K562 (cell line): ENCODE data around the gene PTP4A2. TPM values are rescaled to one million over a fixed set of nuclear protein-coding genes. Genes with fewer than 3 reads are reported as not detected.

Source experiments
- ATAC-seq: fragments of 200-7000 bp; cut with Tn5 transposase; 3 replicates; pipeline ENCODE4 v1.9.1; 2020; ENCODE audit warnings: moderate library complexity
- BruUV-seq: library from RNA; stranded (reverse); fragments of 400-500 nt; replicated peaks from 2 replicates; lab custom pipeline; 2021; lab: Mats Ljungman, UMichigan
- CTCF ChIA-PET: fragments of 300-600 bp; formaldehyde crosslinking; extraction: SDS; loops from one replicate; lab custom pipeline; 2021; ENCODE audit warnings: low intra/inter-chr PET ratio; lab: Yijun Ruan, JAX
- POLR2A ChIA-PET: fragments of 300-600, 350-650 bp; sonication (Branson Sonifier 250); formaldehyde crosslinking; extraction: SDS; loops from one replicate; lab custom pipeline; 2021; ENCODE audit warnings: antibody characterized with exemption, inconsistent platforms; lab: Yijun Ruan, JAX
- DNase-seq, 4 experiments: peaks; one replicate each; pipeline versions ENCODE4 v3.0.0 to v3.0.0-alpha.2; 2011 to 2018; ENCODE audit warnings: low spot score in 3 of 4, mixed read lengths in 3 of 4; ENCODE audit errors: extremely low read depth in 1 of 4
- FAIRE-seq: peaks from 2 replicates; lab custom pipeline; 2011; peaks lifted over from hg19 to GRCh38; lab: Jason Lieb, UNC
- H2AFZ ChIP-seq: 2 replicates; pipeline ENCODE4 v1.6.0; 2011; ENCODE audit warnings: low read depth, low read length, control low read depth, inconsistent platforms
- H3K27ac ChIP-seq: fragments of 200-600 bp; 3 replicates; pipeline ENCODE4 v1.8.0; 2011; ENCODE audit warnings: low read depth, mild to moderate bottlenecking, control low read depth, inconsistent platforms, low read length, moderate library complexity, mixed read lengths; ENCODE audit errors: extremely low read depth
- H3K27me3 ChIP-seq, 2 experiments: fragments of 300-600 bp in 1 of 2; 2 replicates in 1 of 2; 3 replicates in 1 of 2; pipeline versions ENCODE4 v1.6.0 to v1.8.0; 2011; ENCODE audit warnings: inconsistent platforms in 2 of 2, low read length in 2 of 2, mild to moderate bottlenecking in 1 of 2, mixed read lengths in 1 of 2, moderate library complexity in 1 of 2; ENCODE audit not compliant: control insufficient read depth in 2 of 2, insufficient read depth in 2 of 2
- H3K36me3 ChIP-seq: fragments of 300-600 bp; 3 replicates; pipeline ENCODE4 v1.8.0; 2011; ENCODE audit warnings: mild to moderate bottlenecking, low read length, inconsistent platforms; ENCODE audit not compliant: control insufficient read depth, insufficient read depth
- H3K4me1 ChIP-seq, 2 experiments: fragments of 200-600 bp in 1 of 2; replicated peaks in 1 of 2; 2 replicates in 1 of 2; 3 replicates in 1 of 2; pipeline versions ENCODE4 v1.5.1 to v1.8.0; 2011; ENCODE audit warnings: inconsistent platforms in 2 of 2, low read length in 2 of 2, mild to moderate bottlenecking in 1 of 2, mixed read lengths in 1 of 2, moderate library complexity in 1 of 2; ENCODE audit not compliant: control insufficient read depth in 2 of 2, insufficient read depth in 2 of 2
- H3K4me2 ChIP-seq: 2 replicates; pipeline ENCODE4 v1.6.1; 2011; ENCODE audit warnings: low read length, control low read depth, inconsistent platforms, mixed read lengths; ENCODE audit not compliant: insufficient read depth
- H3K4me3 ChIP-seq: fragments of 200-600 bp; sonication (generic), shearing (Covaris generic); 2 replicates; pipeline ENCODE4 v1.5.1; 2016; ENCODE audit warnings: control low read depth, inconsistent platforms
- H3K79me2 ChIP-seq: fragments of 200-600 bp; 3 replicates; pipeline ENCODE4 v1.8.0; 2011; ENCODE audit warnings: low read length, inconsistent platforms; ENCODE audit not compliant: control insufficient read depth, insufficient read depth
- H3K9ac ChIP-seq, 2 experiments: 2 replicates each; pipeline versions ENCODE4 v1.6.0 to v1.6.1; 2011; ENCODE audit warnings: low read depth in 2 of 2, low read length in 2 of 2, control low read depth in 1 of 2, inconsistent platforms in 1 of 2, mild to moderate bottlenecking in 1 of 2, mixed read lengths in 1 of 2; ENCODE audit not compliant: insufficient read depth in 1 of 2
- H3K9me1 ChIP-seq: one replicate; pipeline ENCODE4 v1.6.0; 2011; ENCODE audit warnings: inconsistent platforms, mild to moderate bottlenecking, low read length, moderate library complexity; ENCODE audit not compliant: control insufficient read depth, insufficient read depth
- H3K9me3 ChIP-seq: replicated peaks from 2 replicates; pipeline ENCODE4 v1.5.1; 2011; ENCODE audit warnings: low read depth, low read length, inconsistent platforms; ENCODE audit not compliant: control insufficient read depth, insufficient read depth
- H4K20me1 ChIP-seq: replicated peaks from 2 replicates; pipeline ENCODE4 v1.6.1; 2011; ENCODE audit warnings: low read length, inconsistent platforms, mixed read lengths; ENCODE audit not compliant: control insufficient read depth, insufficient read depth
- CAMTA2 ChIP-seq: fragments of 250-450 bp; sonication (Bioruptor Pico); conservative IDR thresholded peaks from 2 replicates; pipeline ENCODE4 v1.5.1; 2022
- CEBPB ChIP-seq: fragments of 450-650 bp; IDR thresholded peaks from 2 replicates; pipeline ENCODE4 v1.6.1; 2016; ENCODE audit warnings: missing genetic modification characterization, missing compliant biosample characterization
- CREB1 ChIP-seq, 2 experiments: sonication (generic) in 1 of 2; formaldehyde crosslinking in 1 of 2; IDR thresholded peaks; 2 replicates each; pipeline versions ENCODE4 v1.6.1 to v1.8.0; 2012 to 2022; ENCODE audit warnings: inconsistent platforms in 1 of 2, mild to moderate bottlenecking in 1 of 2, missing genetic modification reagents in 1 of 2, moderate library complexity in 1 of 2
- EWSR1 ChIP-seq: fragments of 450-650 bp; IDR thresholded peaks from 2 replicates; pipeline ENCODE4 v1.6.1; 2018; ENCODE audit warnings: borderline replicate concordance, mild to moderate bottlenecking, low read depth, moderate library complexity; ENCODE audit not compliant: partially characterized antibody
- FUS ChIP-seq: fragments of 200-400 bp; formaldehyde crosslinking; optimal IDR thresholded peaks from 2 replicates; pipeline ENCODE3; 2017; ENCODE audit warnings: low read depth, low read length
- MEF2A ChIP-seq: IDR thresholded peaks from 2 replicates; pipeline ENCODE4 v1.6.1; 2011; ENCODE audit warnings: low read depth, mild to moderate bottlenecking, low read length, moderate library complexity; ENCODE audit not compliant: control insufficient read depth
- MYC ChIP-seq, 2 experiments: fragments of 250-450 bp in 1 of 2; sonication (Bioruptor Pico) in 1 of 2; IDR thresholded peaks; 2 replicates each; pipeline versions ENCODE4 v1.5.1 to v1.6.1; 2012 to 2021; ENCODE audit warnings: low read depth in 2 of 2, borderline replicate concordance in 1 of 2, improper control_type of control experiment in 1 of 2, low read length in 1 of 2, mild to moderate bottlenecking in 1 of 2, moderate library complexity in 1 of 2
- NFATC3 ChIP-seq: fragments of 450-650 bp; IDR thresholded peaks from 2 replicates; pipeline ENCODE4 v1.6.1; 2017; ENCODE audit warnings: mild to moderate bottlenecking
- SP1 ChIP-seq: sonication (generic); formaldehyde crosslinking; IDR thresholded peaks from 2 replicates; pipeline ENCODE4 v1.8.1; 2022; ENCODE audit warnings: mild to moderate bottlenecking, missing genetic modification reagents
- THRAP3 ChIP-seq: fragments of 450-650 bp; IDR thresholded peaks from 2 replicates; pipeline ENCODE4 v1.6.1; 2016; ENCODE audit warnings: mild to moderate bottlenecking, inconsistent platforms, borderline replicate concordance
- ZNF408 ChIP-seq: fragments of 250-450 bp; sonication (Bioruptor Pico); IDR thresholded peaks from 2 replicates; pipeline ENCODE4 v1.4.0; 2020; ENCODE audit warnings: low read depth, mild to moderate bottlenecking, moderate library complexity
- ZNF551 ChIP-seq: fragments of 250-450 bp; sonication (Bioruptor Pico); IDR thresholded peaks from 2 replicates; pipeline ENCODE4 v1.5.0; 2021; ENCODE audit warnings: mild to moderate bottlenecking, moderate library complexity
- WGBS: fragments of 100-300 bp; shearing (Covaris generic); methylation state at CpG from one replicate; pipeline ENCODE4 v1.1.6; 2016; ENCODE audit warnings: low coverage, mixed read lengths; ENCODE audit not compliant: insufficient coverage; ENCODE audit errors: missing lambda C conversion rate; 5-methylcytosine and 5-hydroxymethylcytosine counted together
- in situ Hi-C: fragments of 300-500 bp; cut with MboI; formaldehyde crosslinking; loops from 4 replicates; pipeline ENCODE4 v1.15.0; 2018; ENCODE audit warnings: inconsistent platforms, mixed read lengths
- intact Hi-C: fragments of 100-400 bp; cut with micrococcal nuclease; formaldehyde crosslinking; loops from 2 replicates; pipeline ENCODE4 v1.14.2; 2022
- polyA plus RNA-seq, 8 experiments: library from polyadenylated mRNA; depleted of rRNA in 4 of 8; stranded (reverse) in 5 of 8; unstranded in 3 of 8; fragments of >200 nt; fragmentation: Nextera tagmentation in 2 of 8; fragmentation: Illumina TruSeq in 1 of 8; extraction: Ambion mirVana in 2 of 8; extraction: Trizol in 1 of 8; gene quantifications; 2 replicates each; pipeline versions ENCODE4 v1.2.1 to v1.2.3, GENCODE V29; 2011 to 2014; ENCODE audit warnings: inconsistent platforms in 1 of 8, missing spikeins in 1 of 8
- total RNA-seq, 7 experiments: library from RNA; depleted of rRNA in 6 of 7; stranded (reverse); fragments of >200 nt in 6 of 7; fragmentation: Illumina TruSeq in 2 of 7; extraction: Trizol in 2 of 7; gene quantifications; 2 replicates each; pipeline versions ENCODE4 v1.2.1 to v1.2.3, GENCODE V29; 2011 to 2021; ENCODE audit warnings: low replicate concordance in 1 of 7
- TF ChIP-seq, protein P1 (sequence below), 2 experiments: fragments of 450-650 bp in 1 of 2; sonication (generic) in 1 of 2; formaldehyde crosslinking in 1 of 2; IDR thresholded peaks in 1 of 2; conservative IDR thresholded peaks in 1 of 2; 2 replicates each; pipeline versions ENCODE4 v1.6.1 to v1.8.1; 2016 to 2023; ENCODE audit warnings: mild to moderate bottlenecking in 2 of 2, moderate library complexity in 2 of 2, inconsistent platforms in 1 of 2, missing genetic modification reagents in 1 of 2
- TF ChIP-seq, protein P2 (sequence below): fragments of 450-650 bp; IDR thresholded peaks from 2 replicates; pipeline ENCODE4 v1.7.1; 2018; ENCODE audit warnings: mild to moderate bottlenecking, low read depth; ENCODE audit not compliant: partially characterized antibody
- TF ChIP-seq, protein P3 (sequence below): fragments of 450-650 bp; formaldehyde crosslinking; IDR thresholded peaks from 2 replicates; pipeline ENCODE4 v1.4.0; 2020; ENCODE audit warnings: mild to moderate bottlenecking, moderate library complexity

The PTP4A2 gene
- total and polyA plus RNA-seq, 9 of the 15 experiments (the other 6 are each of a cell fraction or from before 2014, with no cell fraction given) = 197 to 870 (median 480) TPM

DNA sequence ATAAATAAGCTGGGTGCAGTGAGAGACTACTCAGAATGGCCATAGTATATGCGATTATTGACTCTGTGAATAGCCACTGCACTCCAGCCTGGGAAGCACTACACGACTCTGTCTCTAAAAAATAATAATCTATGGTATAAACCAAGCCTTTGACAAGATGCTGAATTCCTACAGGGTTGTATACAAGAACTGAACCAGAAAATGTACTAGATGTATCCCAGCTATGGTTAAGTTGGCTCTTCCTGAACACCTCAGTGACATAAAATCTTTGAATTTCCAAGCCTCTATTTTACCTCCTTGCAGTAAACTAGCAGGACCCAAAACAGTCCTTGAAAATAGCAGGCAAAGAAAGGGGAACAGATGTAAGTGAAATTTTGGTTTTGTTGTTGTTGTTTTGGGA is 32.5 kb downstream of the PTP4A2 start (continued):
- TF ChIP-seq, protein P1, sequence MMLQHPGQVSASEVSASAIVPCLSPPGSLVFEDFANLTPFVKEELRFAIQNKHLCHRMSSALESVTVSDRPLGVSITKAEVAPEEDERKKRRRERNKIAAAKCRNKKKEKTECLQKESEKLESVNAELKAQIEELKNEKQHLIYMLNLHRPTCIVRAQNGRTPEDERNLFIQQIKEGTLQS (IDR thresholded peaks at IDR 0.05) = no peak
- TF ChIP-seq, protein P1 (CRISPR knock-in tag; conservative IDR thresholded peaks at IDR 0.05) = no peak
- TF ChIP-seq FUS = peak; percentile 35
- no peak for TF ChIP-seq CREB1 (IDR thresholded peaks at IDR 0.05)
- no peak for TF ChIP-seq CREB1 (CRISPR knock-in tag; IDR thresholded peaks at IDR 0.05)
- TF ChIP-seq NFATC3 = no peak
- no peak for TF ChIP-seq ZNF408
- TF ChIP-seq MEF2A = 0 out of 2 replicates have a peak, but pooled peaks have one; percentile 4
- TF ChIP-seq ZNF551 (CRISPR knock-in tag) = 0 out of 2 replicates have a peak, but pooled peaks have one; percentile 62
- TF ChIP-seq EWSR1 = peak; percentile 49
- no peak for TF ChIP-seq SP1 (CRISPR knock-in tag)
- TF ChIP-seq CEBPB = no peak

DNA sequence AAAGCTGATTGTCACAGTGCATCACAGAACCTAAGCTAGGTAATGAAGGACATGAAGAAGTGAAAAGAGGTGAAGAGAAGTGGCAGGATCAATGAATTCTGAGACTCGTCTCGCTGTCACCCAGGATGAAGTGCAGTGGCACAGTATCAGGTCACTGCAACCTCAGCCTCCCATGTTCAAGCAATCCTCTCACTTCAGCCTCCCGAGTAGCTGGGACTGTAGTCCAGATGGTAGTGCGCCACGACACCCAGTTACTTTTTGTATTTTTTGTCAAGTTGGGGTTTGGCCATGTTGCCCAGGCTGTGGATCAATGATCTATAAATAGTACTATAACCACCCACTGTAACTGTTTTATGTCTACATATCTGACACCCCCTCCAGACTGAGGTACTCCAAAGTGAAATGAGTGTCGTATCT is 33.1 kb downstream of the PTP4A2 start:
- intact Hi-C loops = no loop called here
- POLR2A ChIA-PET = interaction anchor here (0.6 to 5.7 kb wide), 17 partner anchors 9 to 450 kb away, joined by 3 to 69 read pairs (median 4); partner anchors contain the start of gene PTP4A2
- peak; percentile 52 for ATAC-seq
- 86% methylated on average over 6 of the region's 6 CpGs for WGBS
- no peaks in the 10 kb centered on the region for H3K9me3 ChIP-seq
- H3K9ac ChIP-seq = no peak overlapping the region
- BruUV-seq = no TSS peak
- in situ Hi-C loops = no loop called here
- H2AFZ ChIP-seq = no peak overlapping the region
- no peak for DNase-seq
- H3K9me1 ChIP-seq = no peaks in the 10 kb centered on the region
- H3K4me2 ChIP-seq = no peak overlapping the region
- H3K79me2 ChIP-seq = peaks cover 10% of the 10 kb centered on the region; the same call in 1 of the 3 replicates
- H3K27ac ChIP-seq = no peak overlapping the region; the same call in 2 of the 3 replicates
- H3K4me3 ChIP-seq = no peak overlapping the region
- no peak for FAIRE-seq
- H4K20me1 ChIP-seq = 0 out of 2 replicates have a peak, but pooled peaks cover 3% of the 10 kb centered on the region
- CTCF ChIA-PET = no interaction called here
- H3K27me3 ChIP-seq = no peaks in the 10 kb centered on the region; a peak in 1 of 5 replicates
- peaks cover 46% of the 10 kb centered on the region for H3K36me3 ChIP-seq
- H3K4me1 ChIP-seq = peaks cover 0 to 5% of the 10 kb centered on the region in 2 experiments; a peak in 2 of 5 replicates
- TF ChIP-seq THRAP3 (0 out of 2 replicates have a peak, but pooled peaks have one; percentile 4), MYC (IDR thresholded peaks at IDR 0.05; ENCODE audit: low read depth, low read length) (no peak), MYC (CRISPR knock-in tag; IDR thresholded peaks at IDR 0.05; ENCODE audit: borderline replicate concordance, low read depth) (0 out of 2 replicates have a peak, but pooled peaks have one; percentile 27), CAMTA2 (CRISPR knock-in tag) (no peak)
- TF ChIP-seq, protein P2, sequence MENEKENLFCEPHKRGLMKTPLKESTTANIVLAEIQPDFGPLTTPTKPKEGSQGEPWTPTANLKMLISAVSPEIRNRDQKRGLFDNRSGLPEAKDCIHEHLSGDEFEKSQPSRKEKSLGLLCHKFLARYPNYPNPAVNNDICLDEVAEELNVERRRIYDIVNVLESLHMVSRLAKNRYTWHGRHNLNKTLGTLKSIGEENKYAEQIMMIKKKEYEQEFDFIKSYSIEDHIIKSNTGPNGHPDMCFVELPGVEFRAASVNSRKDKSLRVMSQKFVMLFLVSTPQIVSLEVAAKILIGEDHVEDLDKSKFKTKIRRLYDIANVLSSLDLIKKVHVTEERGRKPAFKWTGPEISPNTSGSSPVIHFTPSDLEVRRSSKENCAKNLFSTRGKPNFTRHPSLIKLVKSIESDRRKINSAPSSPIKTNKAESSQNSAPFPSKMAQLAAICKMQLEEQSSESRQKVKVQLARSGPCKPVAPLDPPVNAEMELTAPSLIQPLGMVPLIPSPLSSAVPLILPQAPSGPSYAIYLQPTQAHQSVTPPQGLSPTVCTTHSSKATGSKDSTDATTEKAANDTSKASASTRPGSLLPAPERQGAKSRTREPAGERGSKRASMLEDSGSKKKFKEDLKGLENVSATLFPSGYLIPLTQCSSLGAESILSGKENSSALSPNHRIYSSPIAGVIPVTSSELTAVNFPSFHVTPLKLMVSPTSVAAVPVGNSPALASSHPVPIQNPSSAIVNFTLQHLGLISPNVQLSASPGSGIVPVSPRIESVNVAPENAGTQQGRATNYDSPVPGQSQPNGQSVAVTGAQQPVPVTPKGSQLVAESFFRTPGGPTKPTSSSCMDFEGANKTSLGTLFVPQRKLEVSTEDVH = peak; percentile 16
- TF ChIP-seq, protein P3, sequence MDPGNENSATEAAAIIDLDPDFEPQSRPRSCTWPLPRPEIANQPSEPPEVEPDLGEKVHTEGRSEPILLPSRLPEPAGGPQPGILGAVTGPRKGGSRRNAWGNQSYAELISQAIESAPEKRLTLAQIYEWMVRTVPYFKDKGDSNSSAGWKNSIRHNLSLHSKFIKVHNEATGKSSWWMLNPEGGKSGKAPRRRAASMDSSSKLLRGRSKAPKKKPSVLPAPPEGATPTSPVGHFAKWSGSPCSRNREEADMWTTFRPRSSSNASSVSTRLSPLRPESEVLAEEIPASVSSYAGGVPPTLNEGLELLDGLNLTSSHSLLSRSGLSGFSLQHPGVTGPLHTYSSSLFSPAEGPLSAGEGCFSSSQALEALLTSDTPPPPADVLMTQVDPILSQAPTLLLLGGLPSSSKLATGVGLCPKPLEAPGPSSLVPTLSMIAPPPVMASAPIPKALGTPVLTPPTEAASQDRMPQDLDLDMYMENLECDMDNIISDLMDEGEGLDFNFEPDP = 0 out of 2 replicates have a peak, but pooled peaks have one; percentile 8
